NCI-H187 (cell line): ENCODE results near the gene SVOP.
"Not testable (repeated sequence)": the region's sequence is repeated elsewhere in the genome, so short reads cannot be mapped to it uniquely, and the experiment has no call there.

Experiments
- DNase-seq, 2 experiments: peaks; one replicate each; lab custom pipeline; 2025; lab: John Stamatoyannopoulos, UW

SVOP gene

DNA sequence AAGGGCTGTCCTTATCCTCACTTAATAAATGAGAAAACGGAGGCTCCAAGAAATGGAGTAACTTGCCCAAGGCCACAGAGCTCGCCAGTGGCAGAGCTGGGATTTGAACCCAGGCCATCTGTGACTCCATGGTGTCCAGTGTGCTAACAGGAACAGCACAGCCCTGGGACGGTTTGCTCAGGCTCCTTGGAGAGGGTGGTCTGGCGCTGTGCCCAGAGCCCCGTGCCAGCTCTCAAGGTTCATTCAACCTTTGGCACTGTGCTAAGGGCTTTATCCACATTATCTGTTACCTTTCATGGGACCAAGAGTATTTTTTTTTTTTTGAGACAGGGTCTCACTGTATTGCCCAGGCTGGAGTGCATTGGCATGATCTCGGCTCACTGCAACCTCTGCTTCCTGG is 132.8 kb downstream of the SVOP start:
- no peak for DNase-seq

DNA sequence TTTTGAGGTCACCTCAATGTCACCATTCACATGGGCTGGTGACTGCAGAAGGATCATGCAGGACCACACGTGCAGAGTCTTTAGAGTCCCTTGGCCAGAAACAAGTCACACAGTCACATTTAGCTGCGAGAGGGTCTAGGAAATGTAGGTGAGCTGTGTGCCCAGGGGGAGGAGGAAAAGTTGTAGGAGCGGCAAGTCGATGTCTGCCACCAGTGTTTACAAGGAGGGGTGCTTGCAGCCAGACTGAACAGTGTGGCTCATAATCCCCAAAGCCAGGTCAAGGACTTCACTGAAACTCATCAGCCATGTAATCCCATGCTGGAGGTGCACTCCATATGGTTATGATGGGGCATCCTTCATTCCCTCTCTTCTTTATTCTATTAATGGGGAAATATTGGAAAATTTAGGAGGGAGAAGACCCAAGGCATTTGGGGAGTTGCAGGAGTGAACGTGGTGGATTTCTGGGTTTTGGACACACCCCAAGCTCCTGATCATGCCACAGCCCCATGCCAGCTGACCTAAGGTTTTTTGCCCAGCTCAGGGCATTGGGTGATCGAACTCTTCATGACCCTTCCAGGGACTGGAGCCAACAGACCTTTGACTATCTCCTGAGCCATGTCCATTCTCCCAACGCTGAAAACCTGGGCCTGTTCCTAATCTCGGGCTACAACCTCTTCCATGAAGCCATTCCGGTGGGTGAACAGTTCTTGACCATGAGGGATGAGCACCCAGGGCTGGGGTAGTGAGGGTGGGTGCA is 133.8 kb downstream of the SVOP start:
- no peak for DNase-seq

DNA sequence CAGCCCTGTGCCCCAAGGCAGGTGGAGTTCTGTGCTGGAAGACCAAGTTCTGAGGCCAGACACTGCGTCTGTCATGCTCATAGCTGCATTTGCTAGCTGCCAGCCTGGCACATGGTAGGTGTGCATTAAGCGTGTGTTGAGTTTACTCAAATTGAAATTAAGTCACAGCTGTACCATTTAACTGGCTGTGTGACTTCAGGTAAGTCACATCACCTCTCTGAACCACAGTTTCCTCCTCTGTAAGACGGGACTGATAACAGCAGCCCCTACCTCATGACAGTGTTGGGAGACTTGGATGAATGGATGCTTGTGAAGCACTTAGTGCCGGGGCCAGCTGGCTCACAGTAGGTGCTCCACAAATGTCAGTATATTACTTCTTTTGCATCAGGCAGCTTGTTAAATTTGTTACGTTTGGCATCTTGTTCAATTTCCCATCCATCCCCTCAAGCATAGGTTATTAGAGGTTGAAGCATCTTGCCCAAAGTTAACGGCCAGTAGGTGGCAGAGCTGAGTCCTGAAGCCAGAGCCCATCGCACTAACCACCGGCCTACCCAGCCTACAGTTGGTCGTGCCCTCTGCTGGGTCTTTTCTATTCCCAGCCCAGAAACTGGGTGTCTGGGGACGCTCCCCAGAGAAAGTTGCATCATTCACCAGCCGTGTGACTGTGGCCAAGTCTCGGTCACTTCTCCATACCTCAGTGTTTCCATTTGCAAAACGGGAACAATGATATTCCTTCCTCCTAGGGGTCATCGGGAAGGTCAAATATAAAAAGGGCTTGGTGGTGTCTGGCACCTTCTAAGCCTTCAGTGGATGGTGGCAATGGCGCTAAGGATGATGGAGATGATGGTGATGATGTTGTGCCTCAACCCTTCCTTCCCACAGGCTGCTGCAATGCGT is 136.5 kb downstream of the SVOP start:
- peak in 1 of 2 experiments; percentile 14 for DNase-seq

DNA sequence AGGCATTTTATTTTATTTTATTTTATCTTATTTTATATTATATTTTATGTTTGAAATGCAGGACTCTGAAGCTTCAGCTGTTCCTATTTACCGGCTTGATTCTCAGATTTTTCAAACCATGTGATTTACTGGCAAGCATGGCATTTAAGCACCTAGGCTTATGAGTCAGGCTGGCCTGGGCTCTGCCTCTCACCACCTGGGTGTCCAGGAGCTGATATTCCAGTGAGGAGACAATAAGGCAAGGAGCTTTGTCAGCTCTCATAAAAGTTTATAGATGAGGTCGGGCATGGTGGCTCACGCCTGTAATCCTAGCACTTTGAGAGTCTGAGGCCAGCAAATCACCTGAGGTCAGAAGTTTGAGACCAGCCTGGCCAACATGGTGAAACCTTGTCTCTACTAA is 138.9 kb downstream of the SVOP start:
- DNase-seq = no peak

DNA sequence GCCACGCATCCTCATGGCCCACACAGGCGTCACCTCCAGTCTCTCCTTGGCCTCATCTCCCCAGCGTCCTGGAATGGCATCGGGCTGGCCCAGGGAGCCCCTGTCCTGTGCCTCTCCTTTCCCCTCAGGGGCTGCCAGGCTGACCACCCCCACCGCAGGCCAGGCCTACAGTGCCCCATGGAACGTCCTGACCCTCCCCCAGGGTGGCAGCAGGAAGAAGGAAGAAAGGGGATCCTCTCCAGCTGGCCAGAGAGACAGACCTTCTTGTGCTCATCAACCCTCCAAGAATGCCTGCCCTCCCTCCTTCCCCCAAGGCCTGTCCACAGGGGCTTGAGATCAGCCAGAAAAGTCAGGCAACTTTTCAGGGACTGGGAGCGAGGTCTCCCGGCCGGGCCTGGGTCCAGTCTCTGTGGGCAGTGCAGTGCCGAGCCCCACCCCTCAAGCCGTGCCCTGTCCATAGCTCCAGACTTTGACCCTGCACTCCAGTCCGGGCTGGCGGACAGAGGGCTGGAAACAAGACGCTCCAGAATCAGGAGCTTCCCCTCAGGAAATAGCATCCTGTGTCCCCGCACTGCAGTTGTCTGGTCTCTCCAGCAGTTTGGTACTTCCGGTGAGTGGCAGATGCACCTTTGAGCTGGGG is 141.1 kb downstream of the SVOP start, which contains the start of gene DAO:
Gene DAO (plus strand): TSS at position 478 of the 640 bp plus-strand sequence. CDS start 4,915 bp downstream, outside the sequence.
- DNase-seq = no peak

DNA sequence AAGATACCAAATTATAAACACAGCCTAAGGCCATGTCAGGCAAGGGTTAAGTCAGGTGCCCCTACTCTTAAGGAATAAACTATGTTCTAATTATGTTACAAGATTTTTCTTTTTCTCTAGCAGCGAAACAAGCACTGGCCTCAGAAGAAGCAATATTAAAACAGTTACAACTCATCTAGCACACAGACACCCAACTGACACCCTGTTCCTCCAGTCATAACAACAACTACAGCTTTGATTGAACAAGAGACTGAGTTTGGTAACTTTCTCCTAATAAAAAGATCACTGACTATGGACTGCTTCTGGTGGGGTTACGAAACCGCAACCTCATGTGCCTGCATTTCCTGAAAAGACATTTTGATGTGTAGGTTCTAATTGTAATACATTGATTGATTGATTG is 144.3 kb downstream of the SVOP start:
- no peak for DNase-seq

DNA sequence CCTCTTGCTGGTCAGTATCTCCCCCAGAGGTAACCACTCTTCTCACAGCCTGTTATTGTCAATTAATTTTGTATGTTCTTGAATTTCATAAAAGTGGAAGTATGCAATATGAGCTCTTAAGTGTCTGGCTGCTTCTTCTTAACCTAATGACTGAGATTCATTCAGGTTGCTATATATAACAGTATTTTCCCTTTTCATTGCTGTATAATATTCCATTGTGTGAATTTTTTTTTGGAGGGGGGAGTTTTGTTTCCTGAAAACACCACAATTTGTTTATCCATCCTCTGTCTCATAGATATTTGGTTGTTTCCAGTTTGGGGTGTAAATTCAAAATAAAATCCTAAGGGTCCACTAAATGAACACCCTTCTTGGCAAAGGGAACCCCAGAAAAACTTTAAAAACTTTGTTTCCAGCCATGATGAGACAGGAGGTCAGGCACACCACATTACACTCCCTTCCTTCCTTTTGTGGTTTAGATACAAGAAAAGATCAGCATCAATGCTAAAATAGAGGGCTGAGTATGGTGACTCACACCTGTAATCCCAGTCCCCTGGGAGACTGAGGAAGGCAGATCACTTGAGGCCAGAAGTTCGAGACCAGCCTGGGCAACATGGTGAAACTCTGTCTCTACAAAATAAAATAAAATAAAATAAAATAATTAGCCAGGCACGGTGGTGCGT is 145.0 kb downstream of the SVOP start:
- DNase-seq = no peak

DNA sequence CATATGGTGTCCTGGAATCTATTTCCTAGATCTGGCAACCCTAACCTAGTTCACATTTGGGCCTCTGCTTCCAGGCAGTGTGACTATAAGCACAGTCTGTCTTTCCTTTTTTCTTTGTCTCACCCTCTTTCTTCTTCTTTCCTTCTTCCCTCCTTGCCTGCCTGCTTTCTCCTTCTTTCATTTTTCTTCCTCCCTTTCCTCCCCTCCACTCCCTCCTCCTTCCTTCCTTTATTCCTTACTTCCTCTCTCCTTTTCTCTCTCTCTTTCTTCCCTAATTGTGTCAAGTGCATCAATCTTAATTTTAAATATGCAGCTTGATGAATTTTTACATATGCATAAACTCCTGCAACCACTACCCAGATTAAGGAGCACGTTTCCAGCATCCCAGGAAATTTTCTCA is 145.6 kb downstream of the SVOP start:
- DNase-seq = no peak

DNA sequence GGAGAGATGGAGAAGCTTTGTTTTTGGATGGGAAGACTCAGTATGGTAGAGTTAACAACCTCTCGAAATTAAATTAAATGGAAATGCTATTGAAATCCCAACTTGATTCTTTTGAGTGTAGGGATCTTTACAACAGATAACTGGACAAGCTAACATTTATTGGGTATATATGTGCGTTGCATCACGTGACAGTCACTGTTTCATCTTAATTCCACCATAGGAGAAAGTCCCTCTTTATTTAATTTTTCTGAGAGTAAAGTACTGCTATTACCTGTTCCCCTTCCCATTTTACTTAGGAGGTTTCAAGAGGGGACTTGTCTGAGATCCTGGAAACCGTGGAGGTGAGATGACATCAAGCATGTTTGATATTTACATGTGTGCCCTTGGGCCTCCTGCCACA is 152.1 kb downstream of the SVOP start:
- DNase-seq = no peak

DNA sequence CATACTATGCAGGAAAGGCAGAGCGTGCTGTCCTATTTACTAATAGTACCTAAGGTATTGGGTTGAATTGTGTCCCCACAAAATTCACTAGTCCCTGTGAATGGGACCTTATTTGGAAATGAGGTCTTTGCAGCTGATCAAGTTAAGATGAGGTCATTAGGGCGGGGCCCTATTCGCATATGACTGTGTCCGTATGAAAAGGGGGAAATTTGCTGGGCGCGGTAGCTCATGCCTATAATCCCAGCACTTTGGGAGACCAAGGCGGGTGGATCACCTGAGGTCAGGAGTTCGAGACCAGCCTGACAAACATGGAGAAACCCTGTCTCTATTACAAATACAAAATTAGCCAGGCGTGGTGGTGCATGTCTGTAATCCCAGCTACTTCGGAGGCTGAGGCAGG is 154.8 kb downstream of the SVOP start:
- not testable (repeated sequence) for DNase-seq

DNA sequence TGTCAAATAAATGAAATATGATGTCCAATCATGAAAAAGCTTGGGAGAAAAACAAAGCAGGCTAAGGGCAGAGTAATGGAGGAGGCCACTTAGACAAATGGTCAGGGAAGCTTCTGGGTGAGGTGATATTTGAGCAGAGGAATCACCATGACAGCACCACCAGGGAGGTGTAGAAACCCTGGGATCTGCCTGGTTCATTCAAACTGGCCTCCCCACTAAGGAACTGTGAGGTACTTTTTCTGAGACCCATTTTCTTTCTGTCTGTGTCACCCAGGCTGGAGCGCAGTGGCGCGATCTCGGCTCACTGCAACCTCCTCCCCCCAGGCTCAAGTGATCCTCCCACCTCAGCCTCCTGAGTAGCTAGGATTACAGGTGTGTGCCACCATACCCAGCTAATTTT is 155.7 kb downstream of the SVOP start:
- DNase-seq = no peak

DNA sequence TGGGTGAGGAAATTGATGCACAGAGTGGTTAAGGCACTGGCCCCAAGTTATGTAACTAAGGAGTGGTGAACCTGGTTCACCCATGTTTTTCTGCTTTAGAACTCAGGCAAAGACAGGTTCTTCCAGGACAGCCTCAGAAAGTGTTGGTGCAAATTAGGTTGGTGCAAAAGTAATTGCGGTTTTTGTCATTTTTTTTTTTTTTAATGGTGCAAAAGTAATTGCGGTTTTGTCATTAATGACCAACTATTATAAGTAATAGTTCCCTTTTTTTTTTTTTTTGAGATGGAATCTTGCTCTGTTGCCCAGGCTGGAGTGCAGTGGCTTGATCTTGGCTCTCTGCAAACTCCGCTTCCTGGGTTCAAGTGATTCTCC is 158.3 kb downstream of the SVOP start:
- no peak for DNase-seq

DNA sequence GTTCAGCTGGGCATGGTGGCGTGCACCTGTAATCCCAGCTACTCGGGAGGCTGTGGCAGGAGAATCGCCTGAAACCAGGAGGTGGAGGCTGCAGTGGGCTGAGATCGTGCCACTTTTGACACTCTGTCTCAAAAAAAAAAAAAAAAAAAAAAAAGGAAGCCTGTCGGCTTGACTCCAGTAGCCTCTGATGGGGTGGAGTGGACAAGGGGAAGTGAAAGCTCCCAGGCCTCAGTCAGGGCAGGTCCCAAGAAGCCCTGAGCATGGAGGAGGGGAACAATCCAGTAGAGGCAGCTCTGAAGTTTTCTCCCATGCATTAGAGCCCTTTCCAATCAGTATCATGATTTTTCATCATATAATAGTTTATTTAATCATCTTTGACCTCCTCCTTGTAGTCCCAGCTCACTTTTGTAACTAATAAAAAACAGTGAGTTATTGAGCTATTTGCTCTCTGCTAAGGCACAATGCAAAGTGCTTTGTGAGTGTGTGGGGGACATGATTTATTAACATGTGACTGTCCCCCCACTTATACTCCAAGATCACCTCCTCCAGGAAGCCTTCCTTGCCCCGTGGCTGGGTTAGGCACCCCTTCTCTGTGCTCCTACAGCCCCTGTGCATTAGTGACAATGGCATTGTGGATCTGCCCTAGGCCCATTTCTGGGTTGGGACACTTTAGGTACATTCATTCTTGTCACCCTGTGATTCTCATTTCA is 158.8 kb downstream of the SVOP start:
- no peak for DNase-seq

DNA sequence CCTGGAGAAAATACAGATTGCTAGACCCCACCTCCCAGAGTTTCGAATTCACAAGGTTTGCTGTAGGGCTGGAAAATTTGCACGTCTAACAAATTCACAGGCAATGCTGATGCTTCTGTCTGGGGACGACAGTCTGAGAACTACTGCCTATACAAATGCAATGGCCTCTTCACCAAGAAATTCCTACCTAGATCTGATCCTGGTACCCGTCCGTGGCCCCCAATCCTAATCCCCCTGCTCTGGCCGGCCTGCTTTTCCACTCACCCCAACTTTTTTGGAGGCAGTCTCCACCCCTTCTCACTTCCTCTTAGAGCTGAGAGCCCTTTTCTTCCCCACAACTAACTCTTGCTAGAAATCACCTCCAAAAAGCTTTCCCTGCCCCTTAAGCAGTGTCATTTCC is 160.4 kb downstream of the SVOP start:
- DNase-seq = no peak

DNA sequence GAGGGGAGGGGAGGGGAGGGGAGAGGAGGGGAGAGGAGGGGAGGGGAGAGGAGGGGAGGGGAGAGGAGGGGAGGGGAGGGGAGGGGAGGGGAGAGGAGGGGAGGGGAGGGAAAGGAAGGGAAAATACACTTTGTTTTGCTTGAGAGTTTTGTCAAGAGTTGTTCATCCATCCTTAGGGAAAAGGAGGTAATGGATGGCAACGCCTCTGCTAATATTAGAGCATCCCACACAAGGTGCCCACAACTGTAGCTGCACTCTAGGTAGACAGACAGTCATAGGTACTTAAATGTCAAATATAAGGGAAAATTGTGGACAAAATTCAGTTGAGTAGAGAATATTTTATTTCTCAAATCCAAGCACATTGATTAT is 161.0 kb downstream of the SVOP start:
- no peak for DNase-seq

DNA sequence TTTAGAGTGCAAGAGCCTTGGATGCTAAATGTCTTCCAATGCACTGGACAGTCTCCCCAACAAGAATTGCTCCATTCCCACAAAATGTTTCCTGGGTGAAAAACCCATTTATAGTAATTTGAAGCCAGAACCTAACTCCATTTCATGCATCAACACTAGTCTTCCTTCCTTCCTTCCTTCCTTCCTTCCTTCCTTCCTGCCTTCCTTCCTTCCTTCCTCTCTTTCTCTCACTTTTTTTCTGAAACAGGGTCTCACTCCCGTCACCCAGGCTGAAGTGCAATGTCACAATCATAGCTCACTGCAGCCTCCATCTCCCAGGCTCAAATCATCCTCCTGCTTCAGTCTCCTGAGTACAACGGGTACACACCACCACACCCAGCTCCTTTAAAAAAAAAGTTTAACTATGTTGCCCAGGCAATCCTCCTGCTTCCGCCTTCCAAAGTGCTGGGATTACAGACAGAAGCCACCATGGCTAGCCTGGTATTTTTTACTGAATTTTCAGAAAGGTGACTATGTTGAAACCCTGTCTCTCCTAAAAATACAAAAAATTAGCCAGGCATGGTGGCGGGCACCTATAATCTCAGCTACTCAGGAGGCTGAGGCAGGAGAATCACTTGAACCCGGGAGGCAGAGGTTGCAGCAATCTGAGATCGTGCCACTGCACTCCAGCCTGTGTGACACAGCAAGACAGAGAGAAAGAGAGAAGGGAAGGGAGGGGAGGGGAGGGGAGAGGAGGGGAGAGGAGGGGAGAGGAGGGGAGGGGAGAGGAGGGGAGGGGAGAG is 161.5 kb downstream of the SVOP start:
- DNase-seq = not testable (repeated sequence)

DNA sequence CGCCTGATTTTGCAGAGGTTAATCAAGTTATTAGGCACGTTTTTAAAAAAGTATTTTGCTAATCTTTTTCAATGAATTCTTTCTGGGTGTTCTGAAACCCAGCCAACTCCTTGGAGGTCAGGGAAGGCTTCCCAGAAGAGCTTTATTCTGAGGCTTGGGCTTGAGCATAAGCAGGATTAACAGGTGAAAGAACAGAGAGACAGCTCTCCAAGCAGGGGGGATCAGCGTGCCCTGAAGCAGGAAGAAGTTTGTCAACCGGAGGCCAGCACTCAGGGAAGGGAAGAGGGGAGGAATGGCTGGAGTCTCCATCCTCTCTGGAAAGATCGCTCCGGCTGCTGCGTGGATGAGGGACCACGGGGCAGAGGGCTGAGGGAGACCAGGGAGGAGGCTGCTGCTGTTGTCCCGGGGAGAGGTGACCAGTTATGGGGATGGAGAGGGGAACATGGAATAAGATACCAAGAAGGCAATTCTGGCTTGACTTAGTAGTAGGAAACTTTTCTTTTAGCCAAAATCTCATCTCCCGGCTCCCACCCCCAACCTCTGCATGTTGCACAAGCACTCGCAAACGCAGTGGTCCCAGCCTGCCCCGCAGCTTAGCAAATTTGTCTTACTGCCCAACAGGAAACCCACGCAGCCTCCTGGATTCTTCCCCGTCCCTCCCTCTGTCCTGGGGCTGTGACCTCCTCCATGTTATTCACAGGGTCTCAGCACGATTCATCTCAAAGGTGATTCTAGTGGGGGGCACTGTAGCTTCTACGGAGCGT is 162.4 kb downstream of the SVOP start:
- DNase-seq = no peak
